PFSK-1 (cell line): ENCODE measurements around the gene ULK4.

Source experiments
- POLR2AphosphoS5 ChIP-seq: IDR thresholded peaks from 2 replicates; pipeline ENCODE4 v1.6.1; 2012; ENCODE audit warnings: low read depth, mild to moderate bottlenecking, control low read depth, low read length, moderate library complexity
- TAF1 ChIP-seq: IDR thresholded peaks from 2 replicates; pipeline ENCODE4 v1.6.1; 2012; ENCODE audit warnings: low read length, control low read depth, borderline replicate concordance; ENCODE audit not compliant: insufficient read depth

GRCh38 chr3:41208507-41209220 lies 753.2 kb downstream of the ULK4 start:
- TF ChIP-seq POLR2AphosphoS5: no peak
- TF ChIP-seq TAF1: no peak
